ENCODE results near the gene ZG16.
"Not testable (repeated sequence)": the region's sequence is repeated elsewhere in the genome, so short reads cannot be mapped to it uniquely, and the experiment has no call there.

Gene ZG16

GRCh38 chr16:29753516-29753915, 24.5 kb upstream of the ZG16 start:
- DNase-seq: no peak

DNA sequence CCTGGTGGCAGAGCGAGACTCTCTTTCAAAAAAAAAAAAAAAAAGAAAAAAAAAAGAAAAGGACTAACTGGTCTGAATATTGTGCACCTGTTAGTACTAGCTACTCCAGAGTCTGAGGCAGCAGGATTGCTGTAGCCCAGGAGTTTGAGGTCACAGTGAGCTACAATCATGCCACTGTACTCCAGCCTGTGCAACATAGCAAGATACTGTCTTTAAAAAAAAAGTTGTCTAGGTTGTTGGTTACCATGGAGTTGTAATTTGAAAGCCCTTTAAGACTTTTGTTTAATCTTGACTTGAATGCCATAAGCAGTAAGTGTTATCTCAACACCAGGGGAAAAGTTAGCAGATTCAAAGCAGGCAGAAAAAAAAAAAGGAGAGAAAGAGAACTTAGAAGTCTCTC, 21.4 kb upstream of the ZG16 start:
- DNase-seq: no peak

- not testable (repeated sequence) for DNase-seq
Measured at GRCh38 chr16:29757086-29757485, 21.0 kb upstream of the ZG16 start.

- no peak for DNase-seq
Measured at GRCh38 chr16:29757950-29758466, 20.0 kb upstream of the ZG16 start.

DNA sequence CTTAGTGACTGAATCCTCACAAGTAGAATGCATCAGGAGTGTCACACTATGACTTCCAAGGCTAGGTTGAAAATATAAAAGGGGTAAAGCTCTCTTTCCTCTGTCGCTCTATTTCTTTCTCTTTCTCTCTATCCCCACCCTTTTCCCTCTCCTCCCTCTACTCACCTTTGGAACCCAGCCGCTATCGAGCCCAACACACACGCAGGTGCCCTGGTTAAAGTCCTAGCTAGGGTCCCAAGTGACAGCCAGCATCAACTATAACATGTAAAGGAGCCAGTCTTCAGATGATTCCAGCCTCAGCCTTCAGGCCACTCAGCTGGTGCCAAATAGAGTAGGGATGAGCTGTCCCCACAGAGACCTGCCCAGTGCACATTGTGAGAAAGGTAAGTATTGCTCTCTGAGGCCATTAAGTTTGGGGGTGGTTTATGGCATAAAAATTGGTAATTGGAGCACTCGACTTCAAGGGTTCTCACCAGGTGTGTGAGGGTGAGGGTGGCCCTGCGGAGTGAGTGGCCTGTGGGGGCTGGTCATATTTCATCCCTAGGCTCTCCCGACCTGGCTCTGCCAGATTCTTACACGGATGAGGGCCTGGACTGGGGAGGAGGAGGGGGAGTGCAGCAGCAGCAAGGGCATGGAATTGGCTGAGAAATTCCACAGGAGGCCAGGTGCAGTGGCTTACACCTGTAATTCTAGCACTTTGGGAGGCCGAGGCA, 17.3 kb upstream of the ZG16 start:
- DNase-seq: no peak

GRCh38 chr16:29761280-29761651, 16.8 kb upstream of the ZG16 start:
- not testable (repeated sequence) for DNase-seq

GRCh38 chr16:29761882-29762281, 16.2 kb upstream of the ZG16 start:
- DNase-seq: no peak

- no peak for DNase-seq
Measured at GRCh38 chr16:29763326-29763725, 14.7 kb upstream of the ZG16 start.

- DNase-seq: peak; percentile 97 to 99
Measured at GRCh38 chr16:29765167-29766032, 12.7 kb upstream of the ZG16 start.

GRCh38 chr16:29766571-29766970, 11.5 kb upstream of the ZG16 start:
- no peak for DNase-seq

- no peak for DNase-seq
Measured at GRCh38 chr16:29767062-29767461, 11.0 kb upstream of the ZG16 start.

- no peak for DNase-seq
Measured at GRCh38 chr16:29769507-29769906, 8.5 kb upstream of the ZG16 start.

DNA sequence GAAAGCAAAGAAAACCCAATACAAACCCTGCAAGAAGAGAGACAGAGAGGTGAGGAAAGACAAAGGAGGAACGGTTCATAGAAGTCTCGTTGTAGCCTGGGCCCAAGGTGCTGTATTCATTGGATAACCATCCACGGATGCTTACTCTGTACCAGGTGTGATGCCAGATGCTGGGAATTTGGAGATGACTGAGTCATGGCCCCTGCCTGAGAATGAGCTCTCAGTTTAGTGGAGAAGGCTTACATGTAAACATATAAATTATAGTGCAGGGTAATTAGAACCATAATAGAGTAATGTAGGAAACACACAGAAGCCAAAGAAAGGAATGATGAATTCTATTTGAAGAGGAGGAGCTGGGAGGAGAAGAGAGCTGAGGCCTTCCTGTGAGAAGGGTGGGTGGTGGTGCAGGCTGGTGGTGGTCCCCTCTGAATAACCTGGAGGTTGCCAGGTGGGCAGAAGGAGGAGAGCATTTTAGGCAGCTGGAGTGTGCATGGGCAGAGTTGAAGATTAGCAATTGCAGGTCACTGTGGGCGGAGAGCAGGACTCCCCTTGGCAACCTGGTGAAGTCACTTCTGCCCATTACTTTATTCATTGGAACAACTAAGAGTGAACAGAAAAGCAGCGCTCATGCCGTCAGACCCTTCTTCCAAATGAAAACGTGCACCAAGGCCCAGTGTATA, 7.7 kb upstream of the ZG16 start:
- DNase-seq: no peak

GRCh38 chr16:29772330-29772729, 5.7 kb upstream of the ZG16 start:
- not testable (repeated sequence) for DNase-seq

DNA sequence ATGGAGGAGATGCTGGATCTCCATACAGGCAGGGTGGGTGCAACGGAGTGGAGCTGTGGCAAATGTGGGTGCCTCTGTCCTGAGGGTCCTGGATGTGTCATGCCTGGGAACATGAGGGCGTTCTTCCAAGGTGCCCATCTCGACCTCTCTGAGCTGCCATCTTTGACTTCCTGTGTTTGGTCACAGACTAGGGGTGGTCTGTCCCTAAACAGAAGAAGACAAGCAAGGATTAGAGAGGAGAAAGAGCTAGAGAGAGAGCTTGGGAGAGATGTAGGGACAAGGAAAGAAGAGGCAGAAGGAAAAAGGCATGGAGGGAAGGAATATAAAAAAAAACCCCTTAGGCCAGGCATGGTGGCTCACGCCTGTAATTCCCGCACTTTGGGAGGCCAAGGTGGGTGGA, 3.3 kb upstream of the ZG16 start:
- no peak for DNase-seq

GRCh38 chr16:29775742-29776408, 2.2 kb upstream of the ZG16 start:
- DNase-seq: no peak

- no peak for DNase-seq
Measured at GRCh38 chr16:29779474-29779873, 1.4 kb downstream of the ZG16 start.

DNA sequence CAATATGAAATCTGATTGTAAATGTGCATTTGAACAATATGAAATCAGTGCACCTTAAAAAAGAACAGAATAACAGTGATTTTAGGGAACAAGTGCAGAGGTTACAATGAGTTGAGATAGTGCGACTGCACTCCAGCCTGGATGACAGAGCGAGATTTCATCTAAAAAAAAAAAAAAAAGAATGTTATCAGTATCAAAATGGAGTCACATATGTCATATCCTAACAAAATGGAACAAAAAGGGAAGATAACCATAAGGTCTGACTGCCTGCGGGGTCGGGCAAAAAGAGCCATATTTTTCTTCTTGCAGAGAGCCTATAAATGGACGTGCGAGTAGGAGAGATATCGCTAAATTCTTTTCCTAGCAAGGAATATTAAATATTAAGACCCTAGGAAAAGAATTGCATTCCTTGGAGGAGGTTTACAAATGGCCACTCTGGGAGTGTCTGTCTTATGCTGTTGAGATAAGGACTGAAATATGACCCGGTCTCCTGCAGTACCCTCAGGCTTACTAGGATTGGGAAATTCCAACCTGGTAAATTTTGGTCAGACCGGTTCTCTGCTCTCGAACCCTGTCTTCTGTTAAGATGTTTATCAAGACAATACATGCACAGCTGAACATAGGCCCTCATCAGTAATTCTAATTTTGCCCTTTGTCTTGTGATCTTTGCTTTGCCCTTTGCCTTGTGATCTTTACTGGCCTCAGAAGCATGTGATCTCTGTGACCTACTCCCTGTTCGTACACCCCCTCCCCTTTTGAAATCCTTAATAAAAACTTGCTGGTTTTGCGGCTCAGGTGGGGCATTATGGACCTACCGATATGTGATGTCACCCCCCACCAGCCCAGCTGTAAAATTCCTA, 5.3 kb downstream of the ZG16 start:
- DNase-seq: not testable (repeated sequence)

GRCh38 chr16:29784157-29784556, 6.1 kb downstream of the ZG16 start:
- no peak for DNase-seq

- DNase-seq: no peak
Measured at GRCh38 chr16:29784901-29785500, 6.9 kb downstream of the ZG16 start.

- DNase-seq: not testable (repeated sequence)
Measured at GRCh38 chr16:29787155-29787554, 9.1 kb downstream of the ZG16 start.

Measured in SHP77 (cell line).